Activated T-helper 9 cell treated with anti-CD3 and anti-CD28 coated beads, Interleukin-2, amount 50 U/mL, for 16 hours (primary cell): ENCODE measurements around the gene KBTBD13.

Source experiments
- DNase-seq: peaks from one replicate; pipeline ENCODE4 v3.0.0-alpha.2; 2020; ENCODE audit warnings: low read depth

The KBTBD13 gene

GRCh38 chr15:65115086-65115485, 38.5 kb downstream of the KBTBD13 start, which contains the start of gene UBAP1L:
Gene UBAP1L, minus strand, starts transcription at chr15:65115200. Its CDS starts 8,985 bp downstream, at chr15:65106215.
- DNase-seq, result no peak

GRCh38 chr15:65115542-65115941, 39.0 kb downstream of the KBTBD13 start:
- no peak for DNase-seq
